ENCODE data around the gene MROH8. TPM values are rescaled to one million over a fixed set of nuclear protein-coding genes. Genes with fewer than 3 reads are reported as not detected.

The MROH8 gene
- total and polyA plus RNA-seq, 2 of the 13 experiments (the other 11 are each of a cell fraction or from before 2014, with no cell fraction given), result 2.6 to 5.5 TPM

DNA sequence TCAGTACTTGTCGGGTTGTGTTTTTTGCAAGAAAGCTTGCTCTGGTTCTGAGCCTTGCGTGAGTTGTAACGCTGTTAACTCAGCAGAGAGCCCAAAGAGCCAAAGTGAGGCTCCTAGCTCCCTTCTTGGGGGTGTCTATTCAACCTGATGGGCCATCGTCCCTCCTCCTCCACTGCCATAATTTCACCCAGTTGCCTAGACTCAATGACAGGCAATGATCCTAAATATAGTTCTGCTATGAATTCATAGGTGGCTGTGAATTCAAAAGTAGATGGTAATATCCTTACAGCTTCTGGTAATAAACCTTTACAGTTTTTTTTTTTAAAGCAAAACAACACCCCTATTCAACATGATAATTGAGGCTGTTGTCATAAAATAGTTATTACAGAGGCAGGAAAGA lies 42.7 kb upstream of the MROH8 start:
- FAIRE-seq, result no peak
- H3K4me3 ChIP-seq (replicated peaks in 1 of 3; ENCODE audit: insufficient read depth in 1 of 3, low read depth in 2 of 3, low read length in 3 of 3), result no peak overlapping the region
- no TSS peak for BruUV-seq (replicated peaks)
- in situ Hi-C loops (cut with HindIII; ENCODE audit: extremely low pct_ligation_motif_present, low pct_unique_long_range_greater_than_20kb), result no loop called here
- POLR2A ChIA-PET, result no interaction called here
- WGBS (ENCODE audit: low lambda C conversion rate), result 98% methylated on average over 4 of the region's 4 CpGs
- no peak for DNase-seq (ENCODE audit: low spot score)
- no peak overlapping the region for H3K27ac ChIP-seq (ENCODE audit: extremely low read length, insufficient read depth, low read length)
- H3K36me3 ChIP-seq (replicated peaks in 1 of 2; ENCODE audit: control insufficient read depth in 1 of 2, insufficient read depth in 2 of 2, low read length in 2 of 2), result peaks cover 60 to 92% of the 10 kb centered on the region in 2 experiments
- no peak overlapping the region for H3K4me2 ChIP-seq (ENCODE audit: low read depth, low read length)
- no peaks in the 10 kb centered on the region for H3K27me3 ChIP-seq (ENCODE audit: control insufficient read depth in 1 of 2, insufficient read depth in 2 of 2, low read length in 2 of 2)
- peaks cover 10% of the 10 kb centered on the region for H3K4me1 ChIP-seq (ENCODE audit: insufficient read depth, low read length)
- H3K9me3 ChIP-seq (ENCODE audit: low read length), result no peaks in the 10 kb centered on the region
- TF ChIP-seq XBP1 (CRISPR knock-in tag; IDR thresholded peaks at IDR 0.05) (no peak), MIER2 (CRISPR knock-in tag; IDR thresholded peaks at IDR 0.05) (no peak), EEA1 (CRISPR knock-in tag; IDR thresholded peaks at IDR 0.05; ENCODE audit: borderline replicate concordance) (no peak), ERF (CRISPR knock-in tag; IDR thresholded peaks at IDR 0.05) (no peak), KDM2A (CRISPR knock-in tag; IDR thresholded peaks at IDR 0.05; ENCODE audit: borderline replicate concordance, low read depth) (no peak)
- TF ChIP-seq, protein P1, sequence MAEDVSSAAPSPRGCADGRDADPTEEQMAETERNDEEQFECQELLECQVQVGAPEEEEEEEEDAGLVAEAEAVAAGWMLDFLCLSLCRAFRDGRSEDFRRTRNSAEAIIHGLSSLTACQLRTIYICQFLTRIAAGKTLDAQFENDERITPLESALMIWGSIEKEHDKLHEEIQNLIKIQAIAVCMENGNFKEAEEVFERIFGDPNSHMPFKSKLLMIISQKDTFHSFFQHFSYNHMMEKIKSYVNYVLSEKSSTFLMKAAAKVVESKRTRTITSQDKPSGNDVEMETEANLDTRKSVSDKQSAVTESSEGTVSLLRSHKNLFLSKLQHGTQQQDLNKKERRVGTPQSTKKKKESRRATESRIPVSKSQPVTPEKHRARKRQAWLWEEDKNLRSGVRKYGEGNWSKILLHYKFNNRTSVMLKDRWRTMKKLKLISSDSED (CRISPR knock-in tag; IDR thresholded peaks at IDR 0.05), result no peak
- TF ChIP-seq, protein P2, sequence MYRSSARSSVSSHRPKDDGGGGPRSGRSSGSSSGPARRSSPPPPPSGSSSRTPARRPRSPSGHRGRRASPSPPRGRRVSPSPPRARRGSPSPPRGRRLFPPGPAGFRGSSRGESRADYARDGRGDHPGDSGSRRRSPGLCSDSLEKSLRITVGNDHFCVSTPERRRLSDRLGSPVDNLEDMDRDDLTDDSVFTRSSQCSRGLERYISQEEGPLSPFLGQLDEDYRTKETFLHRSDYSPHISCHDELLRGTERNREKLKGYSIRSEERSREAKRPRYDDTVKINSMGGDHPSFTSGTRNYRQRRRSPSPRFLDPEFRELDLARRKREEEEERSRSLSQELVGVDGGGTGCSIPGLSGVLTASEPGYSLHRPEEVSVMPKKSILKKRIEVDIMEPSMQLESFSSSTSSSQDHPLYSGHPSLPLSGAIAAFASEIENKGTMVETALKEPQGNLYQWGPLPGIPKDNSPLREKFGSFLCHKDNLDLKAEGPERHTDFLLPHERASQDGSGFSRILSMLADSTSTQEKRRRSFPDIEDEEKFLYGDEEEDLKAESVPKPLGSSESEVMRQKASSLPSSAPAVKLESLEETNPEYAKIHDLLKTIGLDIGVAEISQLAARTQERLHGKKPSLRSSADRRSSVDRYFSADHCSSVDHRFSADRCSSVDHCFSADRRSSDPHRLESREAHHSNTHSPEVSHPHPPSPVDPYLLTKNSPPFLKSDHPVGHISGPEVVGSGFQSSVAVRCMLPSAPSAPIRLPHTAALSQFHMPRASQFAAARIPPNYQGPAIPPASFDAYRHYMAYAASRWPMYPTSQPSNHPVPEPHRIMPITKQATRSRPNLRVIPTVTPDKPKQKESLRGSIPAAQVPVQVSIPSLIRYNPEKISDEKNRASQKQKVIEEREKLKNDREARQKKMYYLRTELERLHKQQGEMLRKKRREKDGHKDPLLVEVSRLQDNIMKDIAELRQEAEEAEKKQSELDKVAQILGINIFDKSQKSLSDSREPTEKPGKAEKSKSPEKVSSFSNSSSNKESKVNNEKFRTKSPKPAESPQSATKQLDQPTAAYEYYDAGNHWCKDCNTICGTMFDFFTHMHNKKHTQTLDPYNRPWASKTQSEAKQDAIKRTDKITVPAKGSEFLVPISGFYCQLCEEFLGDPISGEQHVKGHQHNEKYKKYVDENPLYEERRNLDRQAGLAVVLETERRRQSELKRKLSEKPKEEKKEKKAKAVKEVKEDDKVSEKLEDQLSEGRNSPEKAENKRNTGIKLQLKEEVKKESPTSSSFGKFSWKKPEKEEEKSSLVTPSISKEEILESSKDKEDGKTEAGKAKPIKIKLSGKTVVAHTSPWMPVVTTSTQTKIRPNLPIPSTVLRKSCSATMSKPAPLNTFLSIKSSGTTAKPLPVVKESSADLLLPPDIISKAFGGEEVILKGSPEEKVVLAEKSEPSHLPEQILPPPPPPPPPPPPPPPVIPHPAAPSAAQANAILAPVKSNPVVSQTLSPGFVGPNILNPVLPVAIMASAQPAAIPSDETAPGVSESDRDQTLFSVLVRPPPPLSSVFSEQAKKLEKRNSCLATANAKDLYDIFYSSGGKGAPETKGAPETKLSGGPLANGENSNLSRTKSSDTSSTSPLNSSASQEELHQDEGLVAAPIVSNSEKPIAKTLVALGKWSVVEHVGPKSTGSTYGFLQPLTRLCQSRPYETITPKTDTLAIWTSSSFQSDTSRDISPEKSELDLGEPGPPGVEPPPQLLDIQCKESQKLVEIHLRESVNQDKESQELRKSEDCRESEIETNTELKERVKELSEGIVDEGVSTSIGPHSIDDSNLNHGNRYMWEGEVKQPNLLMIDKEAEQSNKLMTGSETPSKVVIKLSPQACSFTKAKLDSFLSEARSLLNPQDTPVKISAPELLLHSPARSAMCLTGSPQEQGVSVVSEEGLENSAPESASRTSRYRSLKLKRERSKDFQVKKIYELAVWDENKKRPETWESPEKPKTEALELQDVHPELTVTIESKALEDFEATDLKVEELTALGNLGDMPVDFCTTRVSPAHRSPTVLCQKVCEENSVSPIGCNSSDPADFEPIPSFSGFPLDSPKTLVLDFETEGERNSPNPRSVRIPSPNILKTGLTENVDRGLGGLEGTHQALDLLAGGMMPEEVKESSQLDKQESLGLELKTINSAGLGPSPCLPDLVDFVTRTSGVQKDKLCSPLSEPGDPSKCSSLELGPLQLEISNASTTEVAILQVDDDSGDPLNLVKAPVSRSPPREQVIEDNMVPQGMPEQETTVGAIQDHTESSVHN (CRISPR knock-in tag; IDR thresholded peaks at IDR 0.05), result no peak
- TF ChIP-seq, protein P3, sequence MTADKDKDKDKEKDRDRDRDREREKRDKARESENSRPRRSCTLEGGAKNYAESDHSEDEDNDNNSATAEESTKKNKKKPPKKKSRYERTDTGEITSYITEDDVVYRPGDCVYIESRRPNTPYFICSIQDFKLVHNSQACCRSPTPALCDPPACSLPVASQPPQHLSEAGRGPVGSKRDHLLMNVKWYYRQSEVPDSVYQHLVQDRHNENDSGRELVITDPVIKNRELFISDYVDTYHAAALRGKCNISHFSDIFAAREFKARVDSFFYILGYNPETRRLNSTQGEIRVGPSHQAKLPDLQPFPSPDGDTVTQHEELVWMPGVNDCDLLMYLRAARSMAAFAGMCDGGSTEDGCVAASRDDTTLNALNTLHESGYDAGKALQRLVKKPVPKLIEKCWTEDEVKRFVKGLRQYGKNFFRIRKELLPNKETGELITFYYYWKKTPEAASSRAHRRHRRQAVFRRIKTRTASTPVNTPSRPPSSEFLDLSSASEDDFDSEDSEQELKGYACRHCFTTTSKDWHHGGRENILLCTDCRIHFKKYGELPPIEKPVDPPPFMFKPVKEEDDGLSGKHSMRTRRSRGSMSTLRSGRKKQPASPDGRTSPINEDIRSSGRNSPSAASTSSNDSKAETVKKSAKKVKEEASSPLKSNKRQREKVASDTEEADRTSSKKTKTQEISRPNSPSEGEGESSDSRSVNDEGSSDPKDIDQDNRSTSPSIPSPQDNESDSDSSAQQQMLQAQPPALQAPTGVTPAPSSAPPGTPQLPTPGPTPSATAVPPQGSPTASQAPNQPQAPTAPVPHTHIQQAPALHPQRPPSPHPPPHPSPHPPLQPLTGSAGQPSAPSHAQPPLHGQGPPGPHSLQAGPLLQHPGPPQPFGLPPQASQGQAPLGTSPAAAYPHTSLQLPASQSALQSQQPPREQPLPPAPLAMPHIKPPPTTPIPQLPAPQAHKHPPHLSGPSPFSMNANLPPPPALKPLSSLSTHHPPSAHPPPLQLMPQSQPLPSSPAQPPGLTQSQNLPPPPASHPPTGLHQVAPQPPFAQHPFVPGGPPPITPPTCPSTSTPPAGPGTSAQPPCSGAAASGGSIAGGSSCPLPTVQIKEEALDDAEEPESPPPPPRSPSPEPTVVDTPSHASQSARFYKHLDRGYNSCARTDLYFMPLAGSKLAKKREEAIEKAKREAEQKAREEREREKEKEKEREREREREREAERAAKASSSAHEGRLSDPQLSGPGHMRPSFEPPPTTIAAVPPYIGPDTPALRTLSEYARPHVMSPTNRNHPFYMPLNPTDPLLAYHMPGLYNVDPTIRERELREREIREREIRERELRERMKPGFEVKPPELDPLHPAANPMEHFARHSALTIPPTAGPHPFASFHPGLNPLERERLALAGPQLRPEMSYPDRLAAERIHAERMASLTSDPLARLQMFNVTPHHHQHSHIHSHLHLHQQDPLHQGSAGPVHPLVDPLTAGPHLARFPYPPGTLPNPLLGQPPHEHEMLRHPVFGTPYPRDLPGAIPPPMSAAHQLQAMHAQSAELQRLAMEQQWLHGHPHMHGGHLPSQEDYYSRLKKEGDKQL (CRISPR knock-in tag; IDR thresholded peaks at IDR 0.05; ENCODE audit: low read depth), result no peak
- TF ChIP-seq, protein P4, sequence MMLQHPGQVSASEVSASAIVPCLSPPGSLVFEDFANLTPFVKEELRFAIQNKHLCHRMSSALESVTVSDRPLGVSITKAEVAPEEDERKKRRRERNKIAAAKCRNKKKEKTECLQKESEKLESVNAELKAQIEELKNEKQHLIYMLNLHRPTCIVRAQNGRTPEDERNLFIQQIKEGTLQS (CRISPR knock-in tag; IDR thresholded peaks at IDR 0.05), result no peak
- CTCF ChIA-PET (ENCODE audit: low intra/inter-chr PET ratio, low total read pairs), result no interaction called here
- no peak overlapping the region for H3K9ac ChIP-seq (ENCODE audit: insufficient read depth, low read depth, low read length)
- intact Hi-C loops (cut with micrococcal nuclease; ENCODE audit: unreplicated experiment), result no loop called here
- peaks cover 23% of the 10 kb centered on the region for H3K79me2 ChIP-seq (ENCODE audit: insufficient read depth, low read length)
- no peak for ATAC-seq
- H2AFZ ChIP-seq (ENCODE audit: low read length), result no peak overlapping the region
- H4K20me1 ChIP-seq (ENCODE audit: insufficient read depth, low read length), result peaks cover 17% of the 10 kb centered on the region

All from HepG2 (cell line).